ENCODE results near the gene MXRA7.
"Not testable (repeated sequence)": the region's sequence is repeated elsewhere in the genome, so short reads cannot be mapped to it uniquely, and the experiment has no call there.

MXRA7 gene

GRCh38 chr17:76642032-76642561 is 68.7 kb downstream of the MXRA7 start:
- no peak overlapping the region for H3K4me3 ChIP-seq (ENCODE audit: control insufficient read depth, low read depth, low read length)
- DNase-seq (ENCODE audit: low read depth) = no peak

DNA sequence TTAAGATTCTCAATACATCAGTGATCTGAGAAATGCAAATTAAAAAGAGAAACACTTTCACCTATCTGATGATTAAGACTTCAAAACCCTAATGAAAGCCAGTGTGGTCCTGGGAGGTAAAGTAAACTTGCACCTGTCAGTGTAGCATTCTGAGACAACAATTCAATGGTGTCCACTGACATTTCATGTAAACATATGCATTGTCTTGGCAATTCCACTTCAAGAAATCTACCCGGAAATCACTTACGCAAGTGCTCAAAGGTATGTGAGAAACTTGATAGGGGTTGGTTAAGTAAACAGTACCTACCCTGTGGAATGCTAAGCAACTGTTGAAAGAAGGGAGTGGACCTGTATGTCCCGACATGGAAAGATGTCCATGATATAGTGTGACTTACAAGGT is 69.3 kb downstream of the MXRA7 start:
- no peak for DNase-seq (ENCODE audit: low read depth)
- TF ChIP-seq, protein P1, sequence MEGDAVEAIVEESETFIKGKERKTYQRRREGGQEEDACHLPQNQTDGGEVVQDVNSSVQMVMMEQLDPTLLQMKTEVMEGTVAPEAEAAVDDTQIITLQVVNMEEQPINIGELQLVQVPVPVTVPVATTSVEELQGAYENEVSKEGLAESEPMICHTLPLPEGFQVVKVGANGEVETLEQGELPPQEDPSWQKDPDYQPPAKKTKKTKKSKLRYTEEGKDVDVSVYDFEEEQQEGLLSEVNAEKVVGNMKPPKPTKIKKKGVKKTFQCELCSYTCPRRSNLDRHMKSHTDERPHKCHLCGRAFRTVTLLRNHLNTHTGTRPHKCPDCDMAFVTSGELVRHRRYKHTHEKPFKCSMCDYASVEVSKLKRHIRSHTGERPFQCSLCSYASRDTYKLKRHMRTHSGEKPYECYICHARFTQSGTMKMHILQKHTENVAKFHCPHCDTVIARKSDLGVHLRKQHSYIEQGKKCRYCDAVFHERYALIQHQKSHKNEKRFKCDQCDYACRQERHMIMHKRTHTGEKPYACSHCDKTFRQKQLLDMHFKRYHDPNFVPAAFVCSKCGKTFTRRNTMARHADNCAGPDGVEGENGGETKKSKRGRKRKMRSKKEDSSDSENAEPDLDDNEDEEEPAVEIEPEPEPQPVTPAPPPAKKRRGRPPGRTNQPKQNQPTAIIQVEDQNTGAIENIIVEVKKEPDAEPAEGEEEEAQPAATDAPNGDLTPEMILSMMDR (conservative IDR thresholded peaks at IDR 0.05; ENCODE audit: control insufficient read depth, insufficient read depth, low read depth, low read length) = no peak
- no peak overlapping the region for H3K4me3 ChIP-seq (ENCODE audit: control insufficient read depth, low read depth, low read length)

More at GRCh38 chr17:76642032-76642561, 68.7 kb downstream of the MXRA7 start:
- TF ChIP-seq, protein P1 (conservative IDR thresholded peaks at IDR 0.05; ENCODE audit: control insufficient read depth, insufficient read depth, low read depth, low read length) = no peak

DNA sequence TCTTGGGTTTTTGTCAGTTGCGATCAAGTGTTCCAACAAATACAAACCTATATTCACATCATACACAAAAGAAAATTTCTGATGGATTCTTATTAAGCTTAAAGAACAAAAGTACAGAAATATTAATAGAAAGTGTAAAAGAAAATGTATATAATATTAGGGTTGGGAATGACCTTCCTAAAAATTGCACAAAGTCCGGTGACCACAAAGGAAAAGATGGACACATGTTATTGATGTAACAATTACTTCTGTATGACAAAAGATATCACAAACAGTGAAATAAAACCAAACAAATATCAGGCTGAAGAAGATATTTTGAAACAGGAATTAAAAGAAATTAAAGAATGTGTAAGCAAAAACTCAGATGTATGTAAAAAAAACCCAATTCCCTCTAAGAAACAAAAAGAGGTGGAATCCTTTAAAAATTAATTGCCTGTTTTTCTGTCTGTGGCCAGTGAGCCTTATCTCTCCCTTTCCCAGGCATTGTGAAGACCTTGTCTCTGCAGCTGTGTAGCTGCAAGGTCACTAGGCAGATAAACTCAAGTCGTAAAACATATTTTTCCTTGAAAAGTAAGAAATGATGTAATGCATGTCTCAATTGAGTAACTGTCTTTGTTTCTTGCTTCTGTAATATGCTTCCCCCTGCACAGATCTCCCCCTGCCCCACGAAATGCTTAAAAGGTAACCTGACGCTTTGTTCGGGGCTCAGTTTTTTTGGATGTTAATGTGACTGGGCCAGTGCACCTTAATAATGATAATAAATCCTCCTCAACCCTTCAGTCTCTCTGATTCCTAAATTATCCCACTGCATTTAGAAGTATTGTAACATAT is 70.0 kb downstream of the MXRA7 start:
- TF ChIP-seq, protein P1 (conservative IDR thresholded peaks at IDR 0.05; ENCODE audit: control insufficient read depth, insufficient read depth, low read depth, low read length) = no peak
- H3K4me3 ChIP-seq (ENCODE audit: control insufficient read depth, low read depth, low read length) = no peak overlapping the region
- DNase-seq (ENCODE audit: low read depth) = no peak

GRCh38 chr17:76638263-76638662 is 72.5 kb downstream of the MXRA7 start:
- DNase-seq (ENCODE audit: low read depth) = no peak
- no peak overlapping the region for H3K4me3 ChIP-seq (ENCODE audit: control insufficient read depth, low read depth, low read length)
- TF ChIP-seq, protein P1 (conservative IDR thresholded peaks at IDR 0.05; ENCODE audit: control insufficient read depth, insufficient read depth, low read depth, low read length) = no peak

- not testable (repeated sequence) for H3K4me3 ChIP-seq (ENCODE audit: control insufficient read depth, low read depth, low read length); DNase-seq (ENCODE audit: low read depth)
Observed at GRCh38 chr17:76636486-76637206, 74.1 kb downstream of the MXRA7 start.

GRCh38 chr17:76635659-76636360 is 75.0 kb downstream of the MXRA7 start:
- no peak overlapping the region for H3K4me3 ChIP-seq (ENCODE audit: control insufficient read depth, low read depth, low read length)
- DNase-seq (ENCODE audit: low read depth) = no peak
- TF ChIP-seq, protein P1 (conservative IDR thresholded peaks at IDR 0.05; ENCODE audit: control insufficient read depth, insufficient read depth, low read depth, low read length) = no peak

Measured in fibroblast of mammary gland (primary cell).